ENCODE results near the gene SLC37A1. TPM values are rescaled to one million over a fixed set of nuclear protein-coding genes. Genes with fewer than 3 reads are reported as not detected.

The SLC37A1 gene
- total and polyA plus RNA-seq, 2 of the 13 experiments (the other 11 are each of a cell fraction or from before 2014, with no cell fraction given), result 0.22 to 0.40 TPM

GRCh38 chr21:42532466-42533181, 19.0 kb downstream of the SLC37A1 start:
- Histone ChIP-seq H3K4me3 (replicated peaks in 1 of 3; ENCODE audit: insufficient read depth in 1 of 3, low read depth in 2 of 3, low read length in 3 of 3) (no peak overlapping the region), H3K36me3 (replicated peaks in 1 of 2; ENCODE audit: control insufficient read depth in 1 of 2, insufficient read depth in 2 of 2, low read length in 2 of 2) (no peaks in the 10 kb centered on the region), H3K27ac (ENCODE audit: extremely low read length, insufficient read depth, low read length) (no peak overlapping the region), H3K4me2 (ENCODE audit: low read depth, low read length) (no peak overlapping the region), H3K4me1 (ENCODE audit: insufficient read depth, low read length) (peaks cover 6% of the 10 kb centered on the region; the same call in 1 of the 2 replicates), H3K9me3 (ENCODE audit: low read length) (no peaks in the 10 kb centered on the region), H2AFZ (ENCODE audit: low read length) (no peak overlapping the region), H3K27me3 (ENCODE audit: control insufficient read depth in 1 of 2, insufficient read depth in 2 of 2, low read length in 2 of 2) (no peaks in the 10 kb centered on the region; a peak in 1 of 5 replicates), H3K9ac (ENCODE audit: insufficient read depth, low read depth, low read length) (no peak overlapping the region), H3K79me2 (ENCODE audit: insufficient read depth, low read length) (no peaks in the 10 kb centered on the region), H4K20me1 (ENCODE audit: insufficient read depth, low read length) (no peaks in the 10 kb centered on the region)
- intact Hi-C loops (cut with micrococcal nuclease; ENCODE audit: unreplicated experiment), result no loop called here
- in situ Hi-C loops (cut with HindIII; ENCODE audit: extremely low pct_ligation_motif_present, low pct_unique_long_range_greater_than_20kb), result no loop called here
- ChIA-PET CTCF (ENCODE audit: low intra/inter-chr PET ratio, low total read pairs) (no interaction called here), POLR2A (no interaction called here)
- ATAC-seq, result no peak
- 65% methylated on average over 10 of the region's 18 CpGs for WGBS (ENCODE audit: low lambda C conversion rate)
- TF ChIP-seq, protein P1, sequence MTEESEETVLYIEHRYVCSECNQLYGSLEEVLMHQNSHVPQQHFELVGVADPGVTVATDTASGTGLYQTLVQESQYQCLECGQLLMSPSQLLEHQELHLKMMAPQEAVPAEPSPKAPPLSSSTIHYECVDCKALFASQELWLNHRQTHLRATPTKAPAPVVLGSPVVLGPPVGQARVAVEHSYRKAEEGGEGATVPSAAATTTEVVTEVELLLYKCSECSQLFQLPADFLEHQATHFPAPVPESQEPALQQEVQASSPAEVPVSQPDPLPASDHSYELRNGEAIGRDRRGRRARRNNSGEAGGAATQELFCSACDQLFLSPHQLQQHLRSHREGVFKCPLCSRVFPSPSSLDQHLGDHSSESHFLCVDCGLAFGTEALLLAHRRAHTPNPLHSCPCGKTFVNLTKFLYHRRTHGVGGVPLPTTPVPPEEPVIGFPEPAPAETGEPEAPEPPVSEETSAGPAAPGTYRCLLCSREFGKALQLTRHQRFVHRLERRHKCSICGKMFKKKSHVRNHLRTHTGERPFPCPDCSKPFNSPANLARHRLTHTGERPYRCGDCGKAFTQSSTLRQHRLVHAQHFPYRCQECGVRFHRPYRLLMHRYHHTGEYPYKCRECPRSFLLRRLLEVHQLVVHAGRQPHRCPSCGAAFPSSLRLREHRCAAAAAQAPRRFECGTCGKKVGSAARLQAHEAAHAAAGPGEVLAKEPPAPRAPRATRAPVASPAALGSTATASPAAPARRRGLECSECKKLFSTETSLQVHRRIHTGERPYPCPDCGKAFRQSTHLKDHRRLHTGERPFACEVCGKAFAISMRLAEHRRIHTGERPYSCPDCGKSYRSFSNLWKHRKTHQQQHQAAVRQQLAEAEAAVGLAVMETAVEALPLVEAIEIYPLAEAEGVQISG (CRISPR knock-in tag; IDR thresholded peaks at IDR 0.05), result no peak
- TF ChIP-seq RAD51 (IDR thresholded peaks at IDR 0.05; ENCODE audit: borderline replicate concordance) (peak; percentile 48; the same call in 1 of the 2 replicates), ZBTB46 (CRISPR knock-in tag; IDR thresholded peaks at IDR 0.05; ENCODE audit: borderline replicate concordance) (no peak), ZSCAN22 (CRISPR knock-in tag; IDR thresholded peaks at IDR 0.05) (no peak), USF2 (IDR thresholded peaks at IDR 0.05; ENCODE audit: low read depth, low read length) (peak; percentile 39; the same call in 1 of the 2 replicates), USF2 (CRISPR knock-in tag; IDR thresholded peaks at IDR 0.05; ENCODE audit: borderline replicate concordance) (no peak), SATB2 (CRISPR knock-in tag; IDR thresholded peaks at IDR 0.05) (no peak)
- BruUV-seq (replicated peaks), result no TSS peak
- no peak for FAIRE-seq
- DNase-seq (ENCODE audit: low spot score), result no peak

All from HepG2 (cell line).